ENCODE measurements around the gene PSORS1C2.
A peak's percentile ranks its signal among the peaks of the same experiment; 100 is the strongest.

The PSORS1C2 gene

DNA sequence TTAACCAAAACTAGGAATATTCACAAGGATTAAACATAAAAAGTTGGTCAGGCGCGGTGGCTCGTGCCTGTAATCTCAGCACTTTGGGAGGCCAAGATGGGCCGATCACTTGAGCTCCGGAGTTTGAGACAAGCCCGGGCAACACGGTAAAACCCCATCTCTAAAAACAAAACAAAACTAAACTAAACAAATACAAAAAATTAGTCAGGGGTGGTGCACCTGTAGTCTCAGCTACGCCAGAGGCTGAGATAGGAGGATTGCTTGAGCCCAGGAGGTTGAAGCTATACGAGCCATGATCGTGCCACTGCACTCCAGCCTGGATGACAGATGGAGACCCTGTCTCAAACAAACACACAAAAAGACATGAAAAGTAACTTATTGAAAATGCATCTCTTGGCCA, 3.2 kb downstream of the PSORS1C2 start:
- no peak for DNase-seq

DNA sequence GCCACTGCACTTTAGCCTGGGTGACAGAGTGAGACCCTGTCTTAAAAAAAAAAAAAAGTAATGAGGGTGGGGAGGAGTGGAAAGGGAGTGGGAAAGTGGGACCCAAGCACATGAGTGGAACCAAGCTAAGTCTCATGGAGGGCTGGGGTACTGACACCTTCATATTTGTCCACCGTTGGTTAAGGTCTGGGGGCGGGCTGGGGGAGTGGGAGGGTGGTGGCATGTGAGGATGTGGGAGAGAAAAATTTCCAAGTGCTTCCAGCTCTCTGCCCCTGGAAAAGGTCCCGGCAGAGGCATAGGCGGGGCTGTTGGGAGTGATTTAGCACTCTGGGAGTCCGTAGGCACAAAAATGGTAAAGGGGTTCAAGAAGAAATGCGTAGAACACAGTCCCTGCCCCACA, 6.1 kb downstream of the PSORS1C2 start:
- no peak for DNase-seq

- no peak for DNase-seq
These were observed 7.3 kb downstream of the PSORS1C2 start for GRCh38 chr6:31131595-31131994.

- DNase-seq = no peak
These were observed 8.1 kb downstream of the PSORS1C2 start for GRCh38 chr6:31130751-31131150.

GRCh38 chr6:31129130-31129529, 9.7 kb downstream of the PSORS1C2 start:
- no peak for DNase-seq

DNA sequence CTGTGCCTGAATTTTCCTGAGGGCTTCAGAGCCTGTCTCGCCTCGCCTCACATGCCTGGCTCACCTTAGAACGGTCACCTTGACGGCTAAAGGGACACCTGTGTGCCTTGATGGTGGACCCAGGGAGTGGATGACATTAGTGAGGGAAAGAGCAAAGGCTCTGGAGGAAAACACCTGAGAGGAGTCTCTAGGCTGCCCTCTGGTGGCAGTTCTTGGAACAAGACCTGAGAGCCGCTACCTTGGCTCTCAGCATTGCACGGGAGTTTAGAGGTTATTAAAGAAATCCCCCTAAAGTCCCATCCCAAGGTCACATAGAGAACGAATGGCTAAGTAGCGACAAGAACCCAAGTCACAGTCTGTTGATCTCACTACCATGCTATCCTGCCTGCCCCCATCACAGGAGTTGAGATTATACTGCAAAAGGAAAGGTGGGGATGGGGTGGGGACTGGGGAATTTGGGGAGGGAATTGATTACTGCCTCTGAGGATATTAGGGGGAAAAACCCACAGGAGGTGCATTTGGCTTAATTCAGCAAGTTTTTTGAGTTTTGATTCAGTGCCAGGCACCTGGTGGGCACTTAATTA, 10.7 kb downstream of the PSORS1C2 start:
- DNase-seq = peak; percentile 50 to 74 (median 54)

DNA sequence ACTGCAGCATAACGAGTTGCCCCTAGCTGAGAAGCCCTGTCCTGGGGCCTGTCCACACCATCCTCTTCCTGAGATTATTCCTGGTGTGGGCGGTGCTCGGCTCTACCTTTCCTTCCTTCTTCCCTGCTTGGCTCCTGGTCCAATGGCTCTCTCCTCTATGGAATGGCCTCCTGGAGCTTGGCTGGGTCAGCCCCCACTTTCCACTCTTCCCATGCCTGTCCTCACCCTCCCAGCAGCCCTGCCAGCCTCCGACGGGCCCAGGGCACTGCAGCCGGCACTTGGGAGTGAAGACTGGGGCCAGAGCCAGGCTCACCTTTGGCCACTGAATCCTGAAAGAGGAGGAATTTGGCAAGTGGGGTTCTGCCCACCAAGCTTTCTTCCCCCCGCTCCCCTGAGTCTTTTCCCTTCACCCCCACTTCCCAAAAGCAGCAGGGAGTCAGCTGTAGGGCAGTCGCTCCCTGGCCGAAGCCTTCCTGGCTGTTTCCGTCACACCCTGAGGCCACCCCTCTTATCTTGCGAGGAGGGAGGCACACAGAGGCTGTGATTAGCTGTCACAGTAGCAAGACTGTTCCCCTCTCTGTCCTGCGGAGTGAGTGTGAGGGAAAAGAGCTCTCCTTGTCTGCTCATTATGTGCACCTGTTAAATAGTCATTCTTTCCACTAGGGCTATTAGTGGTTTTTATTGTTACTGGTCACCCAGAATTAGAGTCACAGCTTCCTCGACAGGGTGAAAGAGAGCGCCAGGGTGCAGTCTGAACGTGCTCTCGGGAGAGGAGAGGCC, 12.3 kb downstream of the PSORS1C2 start:
- no peak for DNase-seq

DNA sequence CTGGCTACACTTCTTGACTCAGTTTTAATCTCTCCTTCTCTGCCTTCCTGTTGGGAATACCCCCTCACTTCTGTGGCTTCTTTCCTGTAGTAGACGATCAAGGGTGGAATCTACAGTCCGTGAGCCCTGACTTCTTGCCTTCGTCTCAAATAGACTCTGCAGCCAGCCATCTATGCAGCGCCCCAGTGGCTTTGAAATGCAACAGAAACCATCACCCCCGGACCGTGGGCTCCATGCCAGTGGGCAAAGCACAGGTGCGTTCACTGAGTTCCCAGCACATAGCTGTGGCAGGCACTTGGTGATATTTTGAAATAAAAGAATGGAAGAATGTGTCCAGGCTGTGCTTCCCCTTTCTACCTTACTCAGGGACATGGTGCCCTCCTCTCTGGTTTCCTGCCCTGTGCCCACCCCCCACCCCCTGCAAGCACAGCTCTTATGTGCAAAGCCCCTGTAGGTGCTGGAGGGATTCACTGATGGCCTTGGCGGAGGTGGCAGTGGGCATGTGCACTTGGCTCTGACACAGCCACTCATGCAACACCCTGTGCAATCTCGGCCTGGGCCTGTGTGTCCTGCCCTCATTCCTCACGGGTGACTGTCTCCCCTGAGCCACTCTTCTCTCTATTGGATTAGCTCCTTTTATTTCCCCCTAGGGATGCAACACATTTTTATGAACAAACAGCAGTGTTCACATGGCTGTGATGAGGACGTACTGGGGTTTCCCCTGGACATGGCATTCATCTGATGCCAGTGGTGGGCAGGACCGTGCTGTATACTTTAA, 13.1 kb downstream of the PSORS1C2 start:
- DNase-seq = no peak

- DNase-seq = peak in 2 of 4 experiments; percentile 6 to 23
These were observed 13.7 kb downstream of the PSORS1C2 start for GRCh38 chr6:31125162-31125561.

- peak in 3 of 4 experiments; percentile 10 to 41 (median 19) for DNase-seq
These were observed 15.8 kb downstream of the PSORS1C2 start for GRCh38 chr6:31122791-31123706.

- no peak for DNase-seq
These were observed 17.6 kb downstream of the PSORS1C2 start for GRCh38 chr6:31121131-31121790.

DNA sequence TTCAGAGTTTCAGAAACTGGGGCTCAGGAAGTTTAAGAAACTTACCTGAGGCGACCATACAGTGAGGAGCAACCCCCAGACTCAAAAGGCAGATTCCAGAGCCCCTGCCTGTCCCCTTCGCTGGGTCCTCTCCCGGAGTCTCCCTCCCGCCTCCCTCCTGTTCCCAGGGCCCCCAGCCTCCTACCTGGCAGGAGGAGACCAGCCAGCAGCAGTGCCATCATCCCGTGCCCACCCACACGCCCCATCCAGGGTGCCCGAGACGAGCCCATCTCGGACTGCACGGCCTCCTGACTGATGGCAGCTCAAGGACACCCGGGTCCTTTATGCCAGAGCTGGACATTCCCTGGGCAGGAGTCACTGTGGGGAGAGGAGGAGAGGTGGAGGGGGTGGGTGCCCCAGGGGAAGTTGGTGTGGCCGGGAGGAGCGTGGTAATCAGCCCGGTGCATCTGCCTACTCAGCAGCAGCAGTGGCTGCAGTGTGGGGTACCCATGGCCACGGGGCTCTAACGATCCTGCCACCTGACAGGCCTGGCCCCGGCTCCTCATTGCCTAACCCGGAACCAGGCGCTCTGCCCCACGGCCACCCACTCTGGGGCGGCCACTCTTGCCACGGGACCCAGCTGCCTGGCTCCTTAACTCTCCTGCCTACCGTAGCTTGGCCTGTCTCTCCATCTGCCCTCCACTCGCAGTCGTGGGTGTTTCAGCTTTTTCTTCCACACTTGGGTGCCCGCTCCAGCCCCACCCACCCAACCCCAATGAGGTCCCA, 18.5 kb downstream of the PSORS1C2 start, which contains the start of gene CDSN:
Gene CDSN, minus strand, starts transcription at position 296 of the 765 bp plus-strand sequence. Its CDS starts 27 bp downstream, at position 269.
- DNase-seq = no peak

- DNase-seq = no peak
These were observed 20.7 kb downstream of the PSORS1C2 start for GRCh38 chr6:31118178-31118577.

DNA sequence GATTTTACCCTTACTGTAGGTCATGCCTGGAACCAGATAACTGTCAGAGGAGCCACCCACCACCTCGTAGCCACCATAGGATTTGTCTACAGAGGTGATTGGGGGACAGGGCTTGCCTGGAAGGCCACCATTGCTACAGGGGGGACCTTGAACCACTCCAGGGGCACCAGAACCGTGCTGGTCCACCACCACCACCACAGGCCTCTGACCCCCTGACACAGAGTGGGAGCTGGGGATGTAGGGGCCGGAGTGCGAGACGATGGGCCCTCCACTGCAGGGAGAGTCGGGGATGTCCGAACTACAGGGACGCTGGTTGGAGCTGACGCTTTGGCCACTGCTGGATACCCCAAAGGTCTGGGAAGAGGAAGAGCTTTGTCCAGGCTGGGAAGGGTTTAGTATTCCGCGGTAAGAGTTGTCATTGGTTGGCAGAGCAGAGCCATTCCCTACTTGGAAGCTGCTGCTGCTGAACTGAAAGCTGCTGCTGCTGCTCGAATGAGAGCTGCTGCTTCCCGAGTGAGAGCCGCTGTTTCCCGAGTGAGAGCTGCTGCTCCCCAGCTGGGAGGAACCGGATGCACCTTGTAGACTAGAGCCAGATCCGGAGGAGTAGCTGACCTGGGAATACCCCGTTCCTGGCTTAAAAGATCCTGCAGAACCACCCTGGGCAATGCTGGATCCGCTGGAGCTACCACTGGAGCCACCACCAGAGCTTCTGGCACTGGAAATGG, 22.0 kb downstream of the PSORS1C2 start:
- no peak for DNase-seq

- no peak for DNase-seq
These were observed 22.8 kb downstream of the PSORS1C2 start for GRCh38 chr6:31115941-31116560.

DNA sequence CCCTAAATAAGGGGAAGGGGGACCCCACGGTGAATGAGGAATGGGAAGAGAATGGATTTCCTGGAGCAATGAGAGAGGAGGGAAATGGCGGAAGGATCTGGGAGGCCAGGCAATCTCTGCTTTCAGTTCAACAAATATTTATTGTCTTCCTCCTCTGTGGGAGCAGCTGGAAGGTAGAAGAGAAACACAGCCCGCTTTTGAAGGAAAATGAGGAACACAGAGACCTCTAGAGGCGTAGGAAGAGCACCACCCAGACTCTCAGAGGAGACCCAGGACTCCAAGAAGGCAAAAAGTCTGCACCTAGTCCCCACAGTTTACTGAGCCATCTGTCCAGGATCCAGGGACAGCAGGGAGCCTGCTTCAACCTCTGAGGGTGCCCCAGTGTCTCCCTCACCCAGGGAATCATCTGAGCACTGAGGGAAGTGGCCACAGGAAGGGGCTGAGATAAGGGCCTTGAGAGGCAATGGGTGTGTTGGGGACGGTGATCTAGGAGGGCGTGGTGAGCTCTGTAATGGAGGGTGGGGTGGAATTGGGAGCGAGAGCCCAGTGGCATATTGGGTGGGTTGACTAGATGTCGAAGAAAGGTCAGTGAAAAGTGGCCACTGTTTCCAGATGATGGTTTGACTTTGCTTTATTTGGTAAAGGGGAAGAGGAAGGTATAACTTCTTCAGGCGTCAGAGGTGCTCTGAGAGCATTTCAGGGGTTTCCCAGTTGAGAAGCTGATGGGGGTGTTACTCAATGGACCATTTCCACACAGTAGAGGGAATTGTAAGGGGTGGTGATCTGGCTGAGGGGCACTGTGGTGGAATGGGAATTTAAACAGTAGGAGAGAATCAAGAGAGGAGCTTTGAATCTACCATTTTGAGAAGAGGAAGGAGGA, 23.7 kb downstream of the PSORS1C2 start:
- DNase-seq = peak in 3 of 4 experiments; percentile 24 to 59 (median 38)

DNA sequence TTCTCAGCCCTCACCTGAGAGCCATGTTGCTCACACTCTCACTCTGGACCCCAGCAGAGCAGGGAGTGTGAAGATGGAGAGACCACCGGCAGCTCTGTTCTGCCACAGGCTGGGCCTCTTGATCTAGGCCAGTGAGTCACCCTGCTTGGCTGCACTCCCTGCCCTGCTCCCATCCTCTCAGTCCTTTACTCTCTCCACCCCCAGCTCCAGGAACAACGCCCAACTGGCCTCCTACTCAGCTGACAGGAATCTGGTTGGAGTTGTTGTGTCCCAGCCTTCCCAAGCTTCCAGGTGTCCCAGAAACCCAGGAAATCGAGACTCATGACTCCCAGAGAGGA, 24.4 kb downstream of the PSORS1C2 start, which contains the start of gene PSORS1C1:
Gene PSORS1C1, plus strand, starts transcription at position 260 of the 338 bp plus-strand sequence. CDS start 14,833 bp downstream, outside the sequence.
- no peak for DNase-seq

- DNase-seq = no peak
These were observed 24.9 kb downstream of the PSORS1C2 start for GRCh38 chr6:31113861-31114540.

All from suppressor macrophage (primary cell).